Left ventricle myocardium inferior (tissue), 1 donor: ENCODE measurements around the gene SLC38A8. TPM values are rescaled to one million over a fixed set of nuclear protein-coding genes. Genes with fewer than 3 reads are reported as not detected.

Source experiments
- DNase-seq: peaks from one replicate; pipeline ENCODE4 v3.0.0-alpha.2; 2020
- H3K27ac ChIP-seq: fragments of 200-600 bp; replicated peaks from 2 replicates; pipeline ENCODE4 v1.8.0; 2021
- H3K27me3 ChIP-seq: fragments of 200-600 bp; 2 replicates; pipeline ENCODE4 v1.8.0; 2021; ENCODE audit warnings: low read depth
- H3K36me3 ChIP-seq: fragments of 200-600 bp; 2 replicates; pipeline ENCODE4 v1.8.0; 2021
- H3K4me1 ChIP-seq: fragments of 200-600 bp; 2 replicates; pipeline ENCODE4 v1.8.0; 2021
- H3K4me3 ChIP-seq: fragments of 200-600 bp; 2 replicates; pipeline ENCODE4 v1.8.0; 2021; ENCODE audit warnings: mild to moderate bottlenecking, moderate library complexity
- H3K9me3 ChIP-seq: fragments of 200-600 bp; replicated peaks from 2 replicates; pipeline ENCODE4 v1.8.0; 2021
- intact Hi-C: fragments of 100-400 bp; cut with micrococcal nuclease; formaldehyde crosslinking; loops from one replicate; pipeline ENCODE4 v1.11.0; 2022
- total RNA-seq: library from RNA; stranded (reverse); fragmentation: NEBNext Ultra II Directional; extraction: Animal tissue kit (Norgen Biotek cat#: 25700); gene quantifications from one replicate; pipeline ENCODE4 v1.2.1, GENCODE V29; 2021
- TF ChIP-seq, protein P1 (sequence below): fragments of 200-600 bp; IDR thresholded peaks from 2 replicates; pipeline ENCODE4 v1.8.0; 2021; ENCODE audit warnings: antibody characterized with exemption, mild to moderate bottlenecking, borderline replicate concordance
- donor health status: DM: no; HTN: yes; CAD: no; lungs with severe emphysema.

SLC38A8 gene
- total RNA-seq, 1 donor from 2014 or later = not detected

DNA sequence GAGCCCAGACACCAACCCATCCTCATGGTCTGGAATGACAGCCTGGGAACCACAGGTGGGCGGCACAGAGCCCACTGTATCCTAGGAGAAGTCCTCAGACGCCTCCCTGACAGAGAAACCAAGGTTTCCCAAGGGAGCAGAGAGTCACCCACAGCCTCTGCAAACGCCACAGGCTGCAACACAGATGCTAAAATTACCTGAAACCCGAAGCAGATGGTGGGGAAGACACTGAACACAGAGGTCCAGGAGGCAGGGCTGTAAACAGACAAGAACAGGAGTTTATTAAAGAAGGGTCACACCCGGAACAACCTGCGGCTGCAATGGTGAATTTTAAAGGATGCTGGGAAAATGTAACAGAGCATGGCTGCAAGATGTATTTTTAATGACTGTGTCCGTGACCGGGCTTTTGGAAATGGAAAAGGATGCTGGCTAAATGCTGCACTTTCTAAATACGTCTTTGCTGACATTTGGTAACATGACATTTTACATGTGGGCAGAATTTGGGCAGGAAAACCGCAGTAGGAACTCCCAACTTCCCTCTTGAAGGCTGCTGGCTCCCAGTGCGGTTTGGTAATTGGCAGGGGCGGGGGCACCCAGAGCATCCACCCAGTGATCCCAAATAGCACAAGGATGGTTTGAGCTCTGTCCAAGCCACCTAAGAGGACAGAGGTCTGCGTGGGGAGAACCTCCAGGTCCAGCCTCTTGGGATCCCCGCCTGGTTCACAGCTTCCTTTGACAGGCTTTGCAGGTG lies 13.1 kb downstream of the SLC38A8 start:
- TF ChIP-seq, protein P1, sequence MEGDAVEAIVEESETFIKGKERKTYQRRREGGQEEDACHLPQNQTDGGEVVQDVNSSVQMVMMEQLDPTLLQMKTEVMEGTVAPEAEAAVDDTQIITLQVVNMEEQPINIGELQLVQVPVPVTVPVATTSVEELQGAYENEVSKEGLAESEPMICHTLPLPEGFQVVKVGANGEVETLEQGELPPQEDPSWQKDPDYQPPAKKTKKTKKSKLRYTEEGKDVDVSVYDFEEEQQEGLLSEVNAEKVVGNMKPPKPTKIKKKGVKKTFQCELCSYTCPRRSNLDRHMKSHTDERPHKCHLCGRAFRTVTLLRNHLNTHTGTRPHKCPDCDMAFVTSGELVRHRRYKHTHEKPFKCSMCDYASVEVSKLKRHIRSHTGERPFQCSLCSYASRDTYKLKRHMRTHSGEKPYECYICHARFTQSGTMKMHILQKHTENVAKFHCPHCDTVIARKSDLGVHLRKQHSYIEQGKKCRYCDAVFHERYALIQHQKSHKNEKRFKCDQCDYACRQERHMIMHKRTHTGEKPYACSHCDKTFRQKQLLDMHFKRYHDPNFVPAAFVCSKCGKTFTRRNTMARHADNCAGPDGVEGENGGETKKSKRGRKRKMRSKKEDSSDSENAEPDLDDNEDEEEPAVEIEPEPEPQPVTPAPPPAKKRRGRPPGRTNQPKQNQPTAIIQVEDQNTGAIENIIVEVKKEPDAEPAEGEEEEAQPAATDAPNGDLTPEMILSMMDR = no peak
- Histone ChIP-seq H3K4me1 (peaks cover 8% of the 10 kb centered on the region), H3K36me3 (no peaks in the 10 kb centered on the region), H3K27ac (no peak overlapping the region), H3K4me3 (no peak overlapping the region), H3K27me3 (peaks cover 13% of the 10 kb centered on the region), H3K9me3 (no peaks in the 10 kb centered on the region)
- intact Hi-C loops = no loop called here
- DNase-seq = no peak

DNA sequence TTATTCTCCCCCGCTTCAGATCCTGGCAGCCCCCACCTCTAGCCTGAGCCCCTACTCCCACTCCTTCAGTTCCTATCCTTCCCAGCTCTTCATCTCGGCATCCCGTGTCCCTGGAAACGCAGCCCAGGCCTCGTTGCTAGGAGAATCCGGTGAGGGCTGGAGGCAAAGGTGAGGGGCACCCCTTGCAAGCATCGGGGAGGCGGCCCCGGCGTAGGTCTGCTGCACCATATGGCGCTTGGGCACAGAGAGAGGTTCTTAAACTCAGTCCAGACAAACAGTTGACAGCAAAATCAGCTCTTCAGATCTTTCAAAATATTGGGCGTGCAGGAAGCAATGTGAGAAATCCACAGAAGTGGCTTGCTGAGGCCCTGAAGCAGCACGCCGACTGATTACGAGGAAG lies 15.0 kb downstream of the SLC38A8 start:
- no peak for DNase-seq
- intact Hi-C loops = no loop called here

DNA sequence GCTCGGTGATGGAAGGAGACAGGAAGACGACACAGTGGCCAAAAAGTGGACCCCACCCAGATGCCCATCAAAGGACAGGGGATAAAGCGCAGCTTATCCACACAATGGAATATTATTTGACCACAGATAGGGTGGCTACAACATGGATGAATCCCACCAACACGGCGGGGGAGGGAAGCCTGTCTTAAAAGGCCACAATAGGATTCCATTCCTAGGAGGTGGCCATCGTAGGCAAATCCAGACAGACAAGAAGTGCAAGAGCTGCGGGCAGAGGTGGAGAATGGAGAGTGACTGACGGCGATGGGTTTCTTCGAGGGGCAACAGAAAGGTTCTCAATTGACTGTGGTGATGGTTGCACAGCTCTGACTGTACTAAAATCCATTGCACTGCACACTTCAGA lies 16.0 kb downstream of the SLC38A8 start:
- no peaks in the 10 kb centered on the region for H3K36me3 ChIP-seq
- intact Hi-C loops = no loop called here
- TF ChIP-seq, protein P1 = no peak
- no peak for DNase-seq
- no peak overlapping the region for H3K4me3 ChIP-seq
- H3K27me3 ChIP-seq = peaks cover 16% of the 10 kb centered on the region
- H3K9me3 ChIP-seq = peaks cover 6% of the 10 kb centered on the region
- no peak overlapping the region for H3K27ac ChIP-seq
- H3K4me1 ChIP-seq = peaks cover 2% of the 10 kb centered on the region

More for the DNA sequence above, 15.0 kb downstream of the SLC38A8 start:
- Histone ChIP-seq H3K36me3 (no peaks in the 10 kb centered on the region), H3K27me3 (peaks cover 16% of the 10 kb centered on the region), H3K27ac (no peak overlapping the region), H3K4me1 (peaks cover 8% of the 10 kb centered on the region), H3K9me3 (no peaks in the 10 kb centered on the region), H3K4me3 (no peak overlapping the region)
- TF ChIP-seq, protein P1 = no peak

DNA sequence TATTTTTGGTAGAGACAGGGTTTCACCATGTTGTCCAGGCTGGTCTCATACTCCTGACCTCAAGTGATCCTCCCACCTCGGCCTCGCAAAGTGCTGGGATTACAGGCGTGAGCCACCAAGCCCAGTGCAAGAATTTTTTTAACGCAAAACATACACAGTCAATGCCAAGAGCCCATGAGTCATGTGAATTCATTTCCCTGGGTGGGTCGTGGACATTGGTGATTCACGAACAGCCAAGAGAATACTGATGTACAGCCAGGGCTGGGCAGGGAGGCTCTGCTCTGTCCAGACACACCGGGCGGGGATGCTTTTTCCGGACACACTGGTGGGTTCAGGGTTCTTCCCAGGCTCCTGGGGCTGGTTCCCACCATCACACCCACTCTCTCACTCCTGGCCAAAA lies 17.7 kb downstream of the SLC38A8 start:
- intact Hi-C loops = no loop called here
- H3K36me3 ChIP-seq = no peaks in the 10 kb centered on the region
- TF ChIP-seq, protein P1 = no peak
- H3K27ac ChIP-seq = no peak overlapping the region
- H3K9me3 ChIP-seq = peaks cover 16% of the 10 kb centered on the region
- H3K27me3 ChIP-seq = peaks cover 16% of the 10 kb centered on the region
- DNase-seq = no peak
- H3K4me1 ChIP-seq = peaks cover 10% of the 10 kb centered on the region
- no peak overlapping the region for H3K4me3 ChIP-seq

DNA sequence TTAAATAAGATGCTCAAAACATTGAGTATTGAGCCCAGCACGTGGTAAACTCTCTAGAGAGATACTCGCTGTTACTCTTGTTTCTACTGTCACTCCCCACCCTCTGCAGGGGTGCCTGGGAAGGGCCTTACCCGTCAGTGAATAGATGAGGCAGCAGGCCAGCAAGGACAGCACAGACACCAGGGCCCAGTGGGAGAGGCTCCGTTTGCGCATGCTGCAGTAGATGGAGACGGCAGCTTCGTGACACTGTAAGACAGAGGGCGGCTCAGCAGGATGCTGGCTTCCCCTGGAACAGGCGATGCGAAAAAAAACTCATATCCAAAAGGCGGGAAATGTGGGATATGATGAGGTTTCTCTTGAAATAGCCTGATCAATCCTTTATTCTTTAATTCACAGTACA lies 20.0 kb downstream of the SLC38A8 start:
- Histone ChIP-seq H3K27ac (no peak overlapping the region), H3K9me3 (peaks cover 16% of the 10 kb centered on the region), H3K4me1 (peaks cover 13% of the 10 kb centered on the region), H3K36me3 (no peaks in the 10 kb centered on the region), H3K27me3 (peaks cover 14% of the 10 kb centered on the region), H3K4me3 (no peak overlapping the region)
- TF ChIP-seq, protein P1 = no peak
- no peak for DNase-seq
- intact Hi-C loops = no loop called here
